H1 (cell line): Measurements from ENCODE around the gene CREB3L4. TPM values are rescaled to one million over a fixed set of nuclear protein-coding genes. Genes with fewer than 3 reads are reported as not detected.

Experiments
- CTCF ChIA-PET: fragments of 300-600 bp; sonication (Branson Sonifier 250); formaldehyde crosslinking; loops from one replicate; lab custom pipeline; 2021; ENCODE audit not compliant: partially characterized antibody; lab: Charles Lee
- POLR2A ChIA-PET: fragments of 300-600 bp; sonication (Branson Sonifier 250); formaldehyde crosslinking; loops from one replicate; lab custom pipeline; 2021; ENCODE audit warnings: inconsistent platforms; ENCODE audit not compliant: partially characterized antibody; lab: Charles Lee
- DNase-seq, 2 experiments: peaks; one replicate each; pipeline versions ENCODE4 v3.0.0 to v3.0.0-alpha.2; 2010 to 2022; ENCODE audit warnings: low spot score in 2 of 2, low read depth in 1 of 2, mixed read lengths in 1 of 2
- FAIRE-seq: peaks from 2 replicates; lab custom pipeline; 2011; peaks lifted over from hg19 to GRCh38; lab: Jason Lieb, UNC
- H2AFZ ChIP-seq: 2 replicates; pipeline ENCODE4 v1.8.1; 2012; ENCODE audit warnings: low read length, inconsistent platforms
- H2AK5ac ChIP-seq: 2 replicates; pipeline ENCODE4 v1.6.1; 2013; ENCODE audit warnings: low read depth, low read length
- H2BK120ac ChIP-seq: replicated peaks from 2 replicates; pipeline ENCODE3; 2013; ENCODE audit warnings: low read depth, low read length, inconsistent platforms
- H2BK12ac ChIP-seq: 2 replicates; pipeline ENCODE4 v1.6.1; 2013; ENCODE audit warnings: low read depth, low read length
- H2BK15ac ChIP-seq: 2 replicates; pipeline ENCODE4 v1.6.1; 2013; ENCODE audit warnings: low read length
- H2BK20ac ChIP-seq: 2 replicates; pipeline ENCODE4 v1.6.1; 2013; ENCODE audit warnings: low read length
- H2BK5ac ChIP-seq: 2 replicates; pipeline ENCODE4 v1.6.1; 2013; ENCODE audit warnings: low read depth, low read length
- H3K14ac ChIP-seq: 2 replicates; pipeline ENCODE4 v1.6.1; 2013; ENCODE audit warnings: inconsistent platforms; ENCODE audit not compliant: insufficient read length
- H3K18ac ChIP-seq: 2 replicates; pipeline ENCODE4 v1.6.1; 2013; ENCODE audit warnings: low read length; ENCODE audit errors: extremely low read depth
- H3K23ac ChIP-seq: 2 replicates; pipeline ENCODE4 v1.6.1; 2013; ENCODE audit warnings: inconsistent platforms; ENCODE audit not compliant: insufficient read length
- H3K23me2 ChIP-seq: 2 replicates; pipeline ENCODE4 v1.6.1; 2013; ENCODE audit warnings: low read depth, low read length
- H3K27ac ChIP-seq: 2 replicates; pipeline ENCODE4 v1.6.1; 2011; ENCODE audit warnings: low read depth, low read length, inconsistent platforms
- H3K27me3 ChIP-seq, 4 experiments: replicated peaks in 1 of 4; 1 replicate in 1 of 4; 2 replicates in 3 of 4; pipeline versions ENCODE4 v1.6.1 to v1.8.1; 2011 to 2013; ENCODE audit warnings: low read length in 3 of 4, mild to moderate bottlenecking in 3 of 4, inconsistent platforms in 2 of 4, mixed read lengths in 2 of 4, moderate library complexity in 1 of 4; ENCODE audit not compliant: control insufficient read depth in 3 of 4, insufficient read depth in 3 of 4; ENCODE audit errors: extremely low read depth in 1 of 4
- H3K36me3 ChIP-seq, 4 experiments: 2 replicates each; pipeline versions ENCODE4 v1.6.1 to v1.8.1; 2011 to 2013; ENCODE audit warnings: mild to moderate bottlenecking in 4 of 4, low read length in 3 of 4, moderate library complexity in 2 of 4, control low read depth in 1 of 4, inconsistent platforms in 1 of 4; ENCODE audit not compliant: insufficient read depth in 4 of 4, control insufficient read depth in 2 of 4
- H3K4ac ChIP-seq: replicated peaks from 2 replicates; pipeline ENCODE3; 2013; ENCODE audit warnings: low read length, low read depth, mixed read lengths, inconsistent platforms; ENCODE audit not compliant: insufficient read length
- H3K4me1 ChIP-seq, 4 experiments: replicated peaks in 1 of 4; 1 replicate in 1 of 4; 2 replicates in 3 of 4; pipeline versions ENCODE4 v1.6.1 to v1.8.1; 2011 to 2013; ENCODE audit warnings: low read length in 3 of 4, inconsistent platforms in 2 of 4, mixed read lengths in 1 of 4; ENCODE audit not compliant: insufficient read depth in 4 of 4, control insufficient read depth in 3 of 4
- H3K4me2 ChIP-seq, 2 experiments: 2 replicates each; pipeline versions ENCODE4 v1.6.1 to v1.8.1; 2011 to 2013; ENCODE audit warnings: low read depth in 2 of 2, low read length in 2 of 2, control low read depth in 1 of 2, inconsistent platforms in 1 of 2, mild to moderate bottlenecking in 1 of 2; ENCODE audit not compliant: insufficient read depth in 1 of 2
- H3K4me3 ChIP-seq, 4 experiments: fragments of 200-600, 300-600 bp in 1 of 4; sonication (generic), shearing (Covaris generic), sonication (Bioruptor Twin) in 1 of 4; 2 replicates each; pipeline versions ENCODE4 v1.5.1 to v1.8.1; 2011 to 2016; ENCODE audit warnings: low read length in 4 of 4, low read depth in 3 of 4, control low read depth in 2 of 4, inconsistent platforms in 2 of 4, mild to moderate bottlenecking in 2 of 4, mixed read lengths in 1 of 4, moderate library complexity in 1 of 4; ENCODE audit not compliant: insufficient read depth in 2 of 4; ENCODE audit errors: extremely low read depth in 1 of 4
- H3K56ac ChIP-seq: replicated peaks from 2 replicates; pipeline ENCODE3; 2013; ENCODE audit warnings: low read depth, mild to moderate bottlenecking, mixed read lengths, low read length, inconsistent platforms; ENCODE audit not compliant: insufficient read length
- H3K79me1 ChIP-seq: 2 replicates; pipeline ENCODE4 v1.6.1; 2013; ENCODE audit warnings: low read depth, low read length, control low read depth
- H3K79me2 ChIP-seq, 2 experiments: 2 replicates each; pipeline versions ENCODE4 v1.6.1 to v1.8.1; 2012 to 2013; ENCODE audit warnings: low read length in 2 of 2, mild to moderate bottlenecking in 2 of 2, inconsistent platforms in 1 of 2; ENCODE audit not compliant: insufficient read depth in 2 of 2, control insufficient read depth in 1 of 2
- H3K9ac ChIP-seq, 4 experiments: replicated peaks in 1 of 4; 1 replicate in 1 of 4; 2 replicates in 3 of 4; pipeline versions ENCODE4 v1.6.1 to v1.8.1; 2011 to 2013; ENCODE audit warnings: low read depth in 3 of 4, low read length in 3 of 4, control low read depth in 2 of 4, mild to moderate bottlenecking in 2 of 4, moderate library complexity in 2 of 4, inconsistent platforms in 1 of 4; ENCODE audit errors: extremely low read depth in 1 of 4
- H3K9me3 ChIP-seq, 2 experiments: 2 replicates each; pipeline versions ENCODE4 v1.6.1 to v1.8.1; 2012 to 2013; ENCODE audit warnings: mild to moderate bottlenecking in 2 of 2, moderate library complexity in 2 of 2, control low read depth in 1 of 2, inconsistent platforms in 1 of 2, low read depth in 1 of 2, low read length in 1 of 2, mixed read lengths in 1 of 2; ENCODE audit not compliant: insufficient read depth in 2 of 2
- H4K20me1 ChIP-seq, 2 experiments: replicated peaks in 1 of 2; 2 replicates each; pipeline versions ENCODE3 to v1.8.1; 2011 to 2013; ENCODE audit warnings: inconsistent platforms in 2 of 2, low read length in 2 of 2, mild to moderate bottlenecking in 1 of 2; ENCODE audit not compliant: insufficient read depth in 2 of 2, control insufficient read depth in 1 of 2
- H4K5ac ChIP-seq: 2 replicates; pipeline ENCODE4 v1.6.1; 2013; ENCODE audit warnings: low read length, low read depth, mixed read lengths, inconsistent platforms; ENCODE audit not compliant: insufficient read length
- H4K8ac ChIP-seq: 2 replicates; pipeline ENCODE4 v1.8.0; 2013; ENCODE audit warnings: mild to moderate bottlenecking, moderate library complexity, low read length, inconsistent platforms; ENCODE audit not compliant: insufficient read depth; ENCODE audit errors: extremely low read depth
- H4K91ac ChIP-seq: replicated peaks from 2 replicates; pipeline ENCODE3; 2013; ENCODE audit warnings: low read length, mixed read lengths, inconsistent platforms; ENCODE audit not compliant: insufficient read length
- CBX8 ChIP-seq: fragments of 300-800, 300-1000 bp; sonication (generic); IDR thresholded peaks from 2 replicates; pipeline ENCODE4 v1.7.1; 2016; ENCODE audit warnings: low read depth, low read length, borderline replicate concordance
- KDM4A ChIP-seq: IDR thresholded peaks from one replicate; pipeline ENCODE4 v1.7.1; 2012; ENCODE audit warnings: low read depth, mild to moderate bottlenecking, moderate library complexity, low read length, inconsistent platforms; ENCODE audit not compliant: severe bottlenecking
- PHF8 ChIP-seq: fragments of 200-600 bp; sonication (generic); conservative IDR thresholded peaks from 2 replicates; pipeline ENCODE4 v1.7.1; 2012; ENCODE audit warnings: low read depth, mild to moderate bottlenecking, inconsistent platforms, low read length, moderate library complexity
- RFX5 ChIP-seq: IDR thresholded peaks from 2 replicates; pipeline ENCODE4 v1.6.1; 2011; ENCODE audit warnings: low read depth, low read length, improper control_type of control experiment, borderline replicate concordance
- SIN3A ChIP-seq, 2 experiments: IDR thresholded peaks in 1 of 2; conservative IDR thresholded peaks in 1 of 2; 2 replicates each; pipeline ENCODE4 v1.6.1; 2011 to 2012; ENCODE audit warnings: low read length in 2 of 2, improper control_type of control experiment in 1 of 2, low read depth in 1 of 2, mild to moderate bottlenecking in 1 of 2
- SIRT6 ChIP-seq: IDR thresholded peaks from one replicate; pipeline ENCODE4 v1.7.1; 2012; ENCODE audit warnings: low read length, inconsistent platforms
- WGBS, 2 experiments: shearing (Covaris generic) in 1 of 2; methylation state at CpG; one replicate each; pipeline versions ENCODE4 v1.1.6 to v1.1.7; 2013 to 2015; ENCODE audit warnings: low lambda C conversion rate in 2 of 2, mixed read lengths in 2 of 2, inconsistent platforms in 1 of 2, low coverage in 1 of 2, missing lambda C conversion rate in 1 of 2; ENCODE audit not compliant: insufficient replicate concordance in 2 of 2, insufficient coverage in 1 of 2, insufficient read length in 1 of 2; ENCODE audit errors: extremely low coverage in 1 of 2, missing lambda C conversion rate in 1 of 2; 5-methylcytosine and 5-hydroxymethylcytosine counted together
- polyA plus RNA-seq, 7 experiments: library from polyadenylated mRNA; depleted of rRNA in 3 of 7; stranded (reverse) in 5 of 7; unstranded in 2 of 7; fragments of >200 nt in 5 of 7; fragments of 200-250 nt in 2 of 7; gene quantifications; 1 replicate in 5 of 7; 2 replicates in 1 of 7; 4 replicates in 1 of 7; pipeline versions ENCODE4 v1.2.1 to v1.2.3, GENCODE V29; 2011 to 2013; ENCODE audit warnings: missing spikeins in 2 of 7, mixed read lengths in 2 of 7
- total RNA-seq: library from RNA; stranded (reverse); fragmentation: NEBNext Ultra II Directional; extraction: Animal tissue kit (Norgen Biotek cat#: 25700); gene quantifications from 2 replicates; pipeline ENCODE4 v1.2.1, GENCODE V29; 2021
- TF ChIP-seq, protein P1 (sequence below): IDR thresholded peaks from 2 replicates; pipeline ENCODE4 v1.6.1; 2011; ENCODE audit warnings: low read length, improper control_type of control experiment

The CREB3L4 gene
- total and polyA plus RNA-seq, 2 of the 8 experiments (the other 6 are each of a cell fraction or from before 2014, with no cell fraction given): 34.4 to 54.0 TPM

DNA sequence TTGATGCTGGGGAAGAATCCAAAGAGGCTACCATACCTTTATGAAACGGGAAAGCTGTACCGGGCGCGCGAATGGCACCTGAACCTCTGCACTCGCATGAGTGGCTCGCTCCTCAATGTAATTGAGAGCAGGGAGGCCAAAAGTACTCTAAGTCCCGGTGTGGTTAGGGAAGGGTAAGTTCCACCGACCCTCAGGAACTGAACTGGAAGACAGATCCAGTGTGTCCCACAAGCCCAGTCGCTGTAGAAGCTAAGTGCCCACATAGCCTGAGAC, 46.0 kb upstream of the CREB3L4 start:
- Histone ChIP-seq H2AK5ac (peak overlapping the region; percentile 43; the same call in 1 of the 2 replicates), H2BK20ac (no peak overlapping the region), H3K79me2 (peaks cover 34 to 53% of the 10 kb centered on the region in 2 experiments), H3K36me3 (peaks cover 0 to 8% (median 0%) of the 10 kb centered on the region in 4 experiments; a peak in 4 of 8 replicates), H4K5ac (peak overlapping the region; percentile 24), H4K8ac (peak overlapping the region; percentile 20; the same call in 1 of the 2 replicates), H3K9ac (peak overlapping the region; percentile 47 to 93 (median 74))
- DNase-seq (no peak), FAIRE-seq (no peak)
- POLR2A ChIA-PET: interaction anchor here (0.6 to 7.9 kb wide), 20 partner anchors 10 to 469 kb away, joined by 3 to 73 read pairs (median 4); partner anchors contain the start of genes CREB3L4, CRTC2, DENND4B and JTB
- CTCF ChIA-PET: interaction anchor here (1.0 to 2.3 kb wide), 7 partner anchors 8 to 294 kb away, joined by 3 to 9 read pairs (median 4); partner anchors contain the start of genes RAB13 and S100A13
- TF ChIP-seq CBX8 (no peak), SIRT6 (no peak), KDM4A (no peak), RFX5 (no peak), PHF8 (peak; percentile 16; the same call in 1 of the 2 replicates), SIN3A (conservative IDR thresholded peaks at IDR 0.05 in 1 of 2, IDR thresholded peaks at IDR 0.05 in 1 of 2; ENCODE audit: low read depth in 1 of 2, low read length in 2 of 2) (no peak)
- TF ChIP-seq, protein P1, sequence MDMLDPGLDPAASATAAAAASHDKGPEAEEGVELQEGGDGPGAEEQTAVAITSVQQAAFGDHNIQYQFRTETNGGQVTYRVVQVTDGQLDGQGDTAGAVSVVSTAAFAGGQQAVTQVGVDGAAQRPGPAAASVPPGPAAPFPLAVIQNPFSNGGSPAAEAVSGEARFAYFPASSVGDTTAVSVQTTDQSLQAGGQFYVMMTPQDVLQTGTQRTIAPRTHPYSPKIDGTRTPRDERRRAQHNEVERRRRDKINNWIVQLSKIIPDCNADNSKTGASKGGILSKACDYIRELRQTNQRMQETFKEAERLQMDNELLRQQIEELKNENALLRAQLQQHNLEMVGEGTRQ: no peak
- TF ChIP-seq, all 59 proteins: peak for 1
- H2BK15ac ChIP-seq: no peak overlapping the region
- H4K20me1 ChIP-seq: peaks cover 26 to 29% of the 10 kb centered on the region in 2 experiments
- peaks cover 6 to 14% (median 11%) of the 10 kb centered on the region in 4 experiments for H3K4me1 ChIP-seq
- H4K91ac ChIP-seq: peak overlapping the region; percentile 29
- H3K56ac ChIP-seq: peak overlapping the region; percentile 60
- no peak overlapping the region for H3K4ac ChIP-seq
- 5% methylated on average over 10 of the region's 10 CpGs; no CpG with 5 or more reads in 1 of the 2 experiments for WGBS, 2 experiments
- H3K4me2 ChIP-seq: peak overlapping the region; percentile 94 to 95
- H3K79me1 ChIP-seq: peaks cover 13% of the 10 kb centered on the region
- H3K9me3 ChIP-seq: no peaks in the 10 kb centered on the region
- no peak overlapping the region for H2AFZ ChIP-seq
- no peaks in the 10 kb centered on the region for H3K27me3 ChIP-seq
- peak overlapping the region; percentile 60 for H3K18ac ChIP-seq
- peak overlapping the region; percentile 35; the same call in 1 of the 2 replicates for H3K27ac ChIP-seq
- H2BK5ac ChIP-seq: peak overlapping the region; percentile 82; the same call in 1 of the 2 replicates
- H3K23ac ChIP-seq: no peak overlapping the region
- no peak overlapping the region for H3K14ac ChIP-seq
- H2BK120ac ChIP-seq: peak overlapping the region; percentile 34
- peak overlapping the region; percentile 68 to 100 (median 94) for H3K4me3 ChIP-seq
- H3K23me2 ChIP-seq: peaks cover 20% of the 10 kb centered on the region
- peak overlapping the region; percentile 71; the same call in 1 of the 2 replicates for H2BK12ac ChIP-seq
